NB4 (cell line): ENCODE results near the gene M1AP.

Experiments used
- POLR2A ChIP-seq: IDR thresholded peaks from 2 replicates; pipeline ENCODE4 v1.6.1; 2011; ENCODE audit warnings: mild to moderate bottlenecking; ENCODE audit not compliant: insufficient read length; ENCODE audit errors: extremely low read depth
- TF ChIP-seq, protein P1 (sequence below): IDR thresholded peaks from one replicate; pipeline ENCODE4 v1.5.1; 2012; ENCODE audit warnings: low read depth, low read length
- TF ChIP-seq, protein P2 (sequence below): IDR thresholded peaks from 2 replicates; pipeline ENCODE4 v1.6.1; 2011; ENCODE audit warnings: low read depth, low read length

DNA sequence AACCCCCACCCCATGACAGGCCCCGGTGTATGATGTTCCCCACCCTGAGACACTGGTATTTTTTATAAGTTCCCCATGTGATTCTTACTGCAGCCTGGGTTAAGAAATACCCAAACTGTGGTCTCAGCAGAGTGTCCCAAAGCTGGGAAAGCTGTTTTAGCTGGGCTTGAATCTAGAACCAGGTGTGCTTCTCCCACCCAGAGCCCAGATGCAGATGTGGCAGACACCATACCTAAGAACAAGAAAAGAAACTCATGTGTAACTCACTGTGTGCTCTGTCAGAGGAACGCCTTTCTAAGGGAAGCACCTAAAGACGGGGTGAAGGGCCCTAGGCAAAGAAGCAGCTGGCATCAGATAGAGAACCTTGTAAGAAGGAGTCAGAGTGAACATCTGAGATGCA lies 69.7 kb downstream of the M1AP start:
- TF ChIP-seq, protein P1, sequence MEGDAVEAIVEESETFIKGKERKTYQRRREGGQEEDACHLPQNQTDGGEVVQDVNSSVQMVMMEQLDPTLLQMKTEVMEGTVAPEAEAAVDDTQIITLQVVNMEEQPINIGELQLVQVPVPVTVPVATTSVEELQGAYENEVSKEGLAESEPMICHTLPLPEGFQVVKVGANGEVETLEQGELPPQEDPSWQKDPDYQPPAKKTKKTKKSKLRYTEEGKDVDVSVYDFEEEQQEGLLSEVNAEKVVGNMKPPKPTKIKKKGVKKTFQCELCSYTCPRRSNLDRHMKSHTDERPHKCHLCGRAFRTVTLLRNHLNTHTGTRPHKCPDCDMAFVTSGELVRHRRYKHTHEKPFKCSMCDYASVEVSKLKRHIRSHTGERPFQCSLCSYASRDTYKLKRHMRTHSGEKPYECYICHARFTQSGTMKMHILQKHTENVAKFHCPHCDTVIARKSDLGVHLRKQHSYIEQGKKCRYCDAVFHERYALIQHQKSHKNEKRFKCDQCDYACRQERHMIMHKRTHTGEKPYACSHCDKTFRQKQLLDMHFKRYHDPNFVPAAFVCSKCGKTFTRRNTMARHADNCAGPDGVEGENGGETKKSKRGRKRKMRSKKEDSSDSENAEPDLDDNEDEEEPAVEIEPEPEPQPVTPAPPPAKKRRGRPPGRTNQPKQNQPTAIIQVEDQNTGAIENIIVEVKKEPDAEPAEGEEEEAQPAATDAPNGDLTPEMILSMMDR: no peak
- TF ChIP-seq, protein P2, sequence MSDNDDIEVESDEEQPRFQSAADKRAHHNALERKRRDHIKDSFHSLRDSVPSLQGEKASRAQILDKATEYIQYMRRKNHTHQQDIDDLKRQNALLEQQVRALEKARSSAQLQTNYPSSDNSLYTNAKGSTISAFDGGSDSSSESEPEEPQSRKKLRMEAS: no peak
- TF ChIP-seq POLR2A: no peak
